BLaER1 treated with 17β-estradiol and CSF1 and Interleukin-3, amounts not matched to agents 10 nM and 100 nM (cell line): ENCODE measurements around the gene GAP43.

Source experiments
- H3K27ac ChIP-seq, 11 experiments: shearing (Covaris generic); formaldehyde crosslinking; 2 replicates each; pipeline ENCODE4 v1.8.1; 2022
- H3K27me3 ChIP-seq, 11 experiments: shearing (Covaris generic); formaldehyde crosslinking; 2 replicates each; pipeline ENCODE4 v1.8.1; 2022
- H3K36me3 ChIP-seq, 11 experiments: shearing (Covaris generic); formaldehyde crosslinking; 2 replicates each; pipeline ENCODE4 v1.8.1; 2022
- H3K4me1 ChIP-seq, 10 experiments: shearing (Covaris generic); formaldehyde crosslinking; 2 replicates each; pipeline ENCODE4 v1.8.1; 2022
- H3K4me2 ChIP-seq, 11 experiments: shearing (Covaris generic); formaldehyde crosslinking; 2 replicates each; pipeline ENCODE4 v1.8.1; 2022
- H3K4me3 ChIP-seq, 10 experiments: shearing (Covaris generic); formaldehyde crosslinking; 2 replicates each; pipeline ENCODE4 v1.8.1; 2022
- H3K9ac ChIP-seq, 11 experiments: shearing (Covaris generic); formaldehyde crosslinking; 2 replicates each; pipeline ENCODE4 v1.8.1; 2022
- H3K9me3 ChIP-seq, 11 experiments: shearing (Covaris generic); formaldehyde crosslinking; replicated peaks in 1 of 11; 2 replicates each; pipeline ENCODE4 v1.8.1; 2022
- H4K20me1 ChIP-seq, 11 experiments: shearing (Covaris generic); formaldehyde crosslinking; 2 replicates each; pipeline ENCODE4 v1.8.1; 2022
- Cebpa-rat ChIP-seq, 11 experiments: shearing (Covaris generic); IDR thresholded peaks; 2 replicates each; pipeline ENCODE4 v1.8.1; 2022

Gene GAP43

DNA sequence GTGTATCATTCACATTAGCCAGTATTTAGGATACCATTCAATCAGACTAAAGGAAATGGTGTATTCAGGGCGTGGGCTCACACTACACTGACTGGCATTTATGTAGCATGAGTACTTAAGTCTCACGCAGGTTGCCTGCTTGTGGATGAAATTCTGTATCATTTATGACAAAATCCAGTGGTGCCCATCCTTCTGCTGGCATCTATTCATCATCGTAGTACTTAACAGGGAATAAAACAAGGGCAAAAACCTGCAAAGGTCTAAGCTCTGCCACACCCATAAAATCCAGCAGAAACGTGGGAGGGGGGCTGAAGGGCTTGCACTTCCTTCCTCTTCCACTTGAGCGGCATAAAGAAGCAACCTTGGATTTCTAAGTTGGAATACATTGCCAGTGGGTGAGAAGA is 2.7 kb downstream of the GAP43 start:
- Histone ChIP-seq H3K4me3 (no peak overlapping the region), H3K9me3 (no peaks in the 10 kb centered on the region), H3K36me3 (no peaks in the 10 kb centered on the region), H3K27ac (no peak overlapping the region), H3K27me3 (no peaks in the 10 kb centered on the region), H3K4me2 (peak overlapping the region in 1 of 11 experiments; percentile 1; a peak in 1 of 22 replicates), H3K9ac (no peak overlapping the region), H3K4me1 (peaks cover 0 to 5% (median 0%) of the 10 kb centered on the region in 10 experiments; a peak in 2 of 20 replicates), H4K20me1 (no peaks in the 10 kb centered on the region)
- TF ChIP-seq Cebpa-rat (IDR thresholded peaks at IDR 0.05), result no peak

DNA sequence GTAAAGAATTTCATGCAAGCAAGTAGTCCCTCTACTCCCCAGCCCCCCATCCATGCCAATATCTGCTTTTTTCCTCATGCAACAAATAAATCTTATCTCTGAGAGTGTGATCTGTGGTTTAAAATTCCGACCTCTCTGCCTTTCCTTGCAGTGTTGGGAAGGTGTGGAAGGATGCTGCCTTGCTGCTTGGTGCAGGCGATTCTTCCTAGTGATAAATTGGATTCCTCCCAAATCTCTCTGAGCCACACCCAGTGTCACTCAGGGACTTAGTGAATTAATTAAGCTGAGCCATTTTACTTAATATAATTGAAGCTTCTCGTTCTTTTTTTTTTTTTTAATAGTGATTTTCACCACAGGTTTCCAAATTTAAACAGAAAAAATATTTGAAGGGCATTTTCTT is 3.4 kb downstream of the GAP43 start:
- no peak for TF ChIP-seq Cebpa-rat (IDR thresholded peaks at IDR 0.05)
- no peak overlapping the region for H3K4me3 ChIP-seq
- H3K36me3 ChIP-seq, result no peaks in the 10 kb centered on the region
- no peaks in the 10 kb centered on the region for H4K20me1 ChIP-seq
- peaks cover 0 to 5% (median 0%) of the 10 kb centered on the region in 10 experiments; a peak in 2 of 20 replicates for H3K4me1 ChIP-seq
- no peaks in the 10 kb centered on the region for H3K9me3 ChIP-seq
- H3K27me3 ChIP-seq, result no peaks in the 10 kb centered on the region
- no peak overlapping the region for H3K4me2 ChIP-seq
- H3K27ac ChIP-seq, result no peak overlapping the region
- H3K9ac ChIP-seq, result no peak overlapping the region

DNA sequence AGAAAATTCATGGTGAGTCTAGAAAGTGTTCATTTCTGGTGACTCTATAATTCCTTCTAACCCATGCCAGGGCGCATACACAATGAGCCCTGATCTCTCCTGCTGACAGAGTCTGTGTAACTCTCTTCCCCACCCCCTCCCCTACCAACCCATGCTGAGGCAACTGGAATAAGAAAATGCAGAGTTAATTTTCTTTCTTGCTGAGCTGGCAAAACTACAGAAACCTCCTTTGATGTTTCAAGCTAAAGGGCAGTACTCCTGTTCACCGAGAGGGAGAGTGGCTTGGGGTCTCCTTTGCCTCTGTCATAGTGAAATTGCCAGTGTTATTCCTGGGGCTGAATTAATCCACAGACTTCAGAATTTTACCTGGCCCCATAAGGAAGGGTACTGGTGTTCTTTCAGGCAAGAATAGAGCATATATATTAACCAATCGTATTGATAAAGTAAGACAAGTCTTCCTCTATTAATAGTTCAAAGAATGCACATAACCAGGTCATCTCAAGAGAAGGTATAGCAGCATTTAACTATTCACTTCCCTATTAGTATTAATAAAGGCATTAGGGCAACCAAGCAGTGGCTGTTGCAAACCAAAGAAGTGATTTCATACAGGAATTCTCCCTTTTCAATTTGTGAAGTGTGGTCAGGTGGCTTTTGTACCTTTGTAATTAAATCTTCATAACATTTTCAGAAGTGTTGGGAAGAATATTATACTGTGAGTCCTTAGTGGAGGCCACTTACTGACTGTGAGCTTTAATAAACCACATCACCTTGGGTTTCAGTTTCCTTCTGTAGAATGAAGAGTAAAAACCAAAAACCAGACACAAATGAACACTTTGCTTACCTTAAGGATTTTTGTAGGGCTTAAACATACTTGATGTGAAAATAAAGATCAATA is 4.1 kb downstream of the GAP43 start:
- Histone ChIP-seq H3K4me3 (no peak overlapping the region), H3K9me3 (no peaks in the 10 kb centered on the region), H3K9ac (no peak overlapping the region), H3K36me3 (no peaks in the 10 kb centered on the region), H3K4me1 (peaks cover 0 to 5% (median 0%) of the 10 kb centered on the region in 10 experiments; a peak in 2 of 20 replicates), H3K27me3 (no peaks in the 10 kb centered on the region), H3K4me2 (no peak overlapping the region), H4K20me1 (no peaks in the 10 kb centered on the region), H3K27ac (no peak overlapping the region)
- TF ChIP-seq Cebpa-rat (IDR thresholded peaks at IDR 0.05), result no peak

DNA sequence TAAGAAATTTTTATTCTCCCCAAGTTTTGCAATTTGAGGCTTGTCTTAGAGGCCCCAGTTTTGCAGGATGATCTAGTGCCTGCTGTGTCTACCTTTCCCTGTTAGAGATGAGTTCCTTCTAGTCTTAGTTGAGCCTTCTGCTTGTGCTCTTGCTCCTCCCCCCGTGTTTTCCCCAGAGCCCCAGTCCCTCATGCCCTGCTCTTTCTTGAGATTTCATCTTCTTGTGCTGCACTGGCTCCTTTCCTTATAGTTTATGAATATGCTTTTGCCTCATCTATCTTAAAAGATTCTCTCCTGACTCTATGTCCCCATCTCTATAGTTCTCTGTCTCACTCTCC is 4.7 kb downstream of the GAP43 start:
- Histone ChIP-seq H3K4me1 (peaks cover 0 to 5% (median 0%) of the 10 kb centered on the region in 10 experiments; a peak in 2 of 20 replicates), H3K36me3 (no peaks in the 10 kb centered on the region), H3K9me3 (no peaks in the 10 kb centered on the region), H3K27ac (no peak overlapping the region), H3K9ac (no peak overlapping the region), H3K4me2 (no peak overlapping the region), H3K27me3 (no peaks in the 10 kb centered on the region), H4K20me1 (no peaks in the 10 kb centered on the region), H3K4me3 (no peak overlapping the region)
- no peak for TF ChIP-seq Cebpa-rat (IDR thresholded peaks at IDR 0.05)

DNA sequence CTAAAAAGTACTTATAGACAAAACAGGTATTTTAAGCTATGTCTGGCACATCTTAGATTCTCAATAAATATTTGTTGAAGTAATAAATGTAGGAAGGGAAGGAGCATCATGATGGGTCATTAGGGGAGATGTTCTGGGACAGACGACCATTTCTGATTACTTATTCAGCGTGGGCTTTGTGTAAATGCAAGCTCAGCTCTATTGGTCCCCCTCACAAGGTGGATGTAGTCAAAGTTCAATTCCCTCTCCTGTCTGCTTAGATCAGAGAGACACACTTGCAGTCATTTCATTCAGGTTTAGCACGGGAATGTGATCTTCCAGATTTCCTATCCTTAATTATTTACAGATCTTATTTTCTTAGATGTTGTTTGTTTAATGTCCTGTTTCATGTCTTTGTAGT is 7.5 kb downstream of the GAP43 start:
- H3K36me3 ChIP-seq, result no peaks in the 10 kb centered on the region
- TF ChIP-seq Cebpa-rat (IDR thresholded peaks at IDR 0.05), result no peak

GRCh38 chr3:115632026-115632425 is 8.7 kb downstream of the GAP43 start:
- H3K9me3 ChIP-seq, result no peaks in the 10 kb centered on the region
- no peaks in the 10 kb centered on the region for H3K36me3 ChIP-seq
- no peak for TF ChIP-seq Cebpa-rat (IDR thresholded peaks at IDR 0.05)
- H3K4me3 ChIP-seq, result no peak overlapping the region
- H3K4me1 ChIP-seq, result no peaks in the 10 kb centered on the region
- no peak overlapping the region for H3K27ac ChIP-seq
- H3K9ac ChIP-seq, result no peak overlapping the region
- H3K27me3 ChIP-seq, result no peaks in the 10 kb centered on the region
- H3K4me2 ChIP-seq, result no peak overlapping the region
- no peaks in the 10 kb centered on the region for H4K20me1 ChIP-seq

More for the DNA sequence above, 7.5 kb downstream of the GAP43 start:
- Histone ChIP-seq H3K27ac (no peak overlapping the region), H3K4me1 (peaks cover 0 to 5% (median 0%) of the 10 kb centered on the region in 10 experiments; a peak in 2 of 20 replicates), H3K4me2 (no peak overlapping the region), H3K4me3 (no peak overlapping the region), H3K9me3 (no peaks in the 10 kb centered on the region), H4K20me1 (no peaks in the 10 kb centered on the region), H3K9ac (no peak overlapping the region), H3K27me3 (no peaks in the 10 kb centered on the region)

GRCh38 chr3:115633467-115633866 is 10.2 kb downstream of the GAP43 start:
- TF ChIP-seq Cebpa-rat (IDR thresholded peaks at IDR 0.05), result no peak
- Histone ChIP-seq H4K20me1 (no peaks in the 10 kb centered on the region), H3K27ac (no peak overlapping the region), H3K36me3 (no peaks in the 10 kb centered on the region), H3K4me2 (no peak overlapping the region), H3K4me1 (peaks cover 0 to 6% (median 3%) of the 10 kb centered on the region in 10 experiments; a peak in 9 of 20 replicates), H3K9ac (no peak overlapping the region), H3K4me3 (no peak overlapping the region), H3K9me3 (no peaks in the 10 kb centered on the region), H3K27me3 (no peaks in the 10 kb centered on the region)

GRCh38 chr3:115634052-115634451 is 10.7 kb downstream of the GAP43 start:
- H4K20me1 ChIP-seq, result no peaks in the 10 kb centered on the region
- no peak overlapping the region for H3K4me2 ChIP-seq
- no peaks in the 10 kb centered on the region for H3K36me3 ChIP-seq
- H3K4me1 ChIP-seq, result peaks cover 0 to 12% (median 6%) of the 10 kb centered on the region in 10 experiments; a peak in 9 of 20 replicates
- H3K27ac ChIP-seq, result no peak overlapping the region
- H3K9ac ChIP-seq, result no peak overlapping the region
- H3K4me3 ChIP-seq, result no peak overlapping the region
- no peak for TF ChIP-seq Cebpa-rat (IDR thresholded peaks at IDR 0.05)
- no peaks in the 10 kb centered on the region for H3K9me3 ChIP-seq
- no peaks in the 10 kb centered on the region for H3K27me3 ChIP-seq

DNA sequence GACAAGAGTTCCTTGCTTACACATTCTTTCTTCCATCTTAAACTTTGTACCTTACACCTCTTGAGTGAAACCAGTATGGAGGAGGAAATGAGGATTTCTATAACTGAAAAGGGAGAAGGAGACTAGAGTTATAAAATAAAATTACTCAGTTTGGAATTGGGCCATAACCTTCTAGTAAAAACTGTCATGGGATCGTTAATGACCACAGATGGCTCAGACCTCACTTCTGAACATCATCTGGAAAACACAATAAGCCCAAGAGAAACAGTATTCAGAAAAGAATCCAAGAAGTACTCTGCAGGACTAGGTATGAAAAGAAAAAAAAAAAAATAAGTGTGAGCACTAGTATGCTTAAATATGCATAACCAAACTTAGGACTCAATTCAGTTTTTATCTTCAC is 12.1 kb downstream of the GAP43 start:
- H3K27ac ChIP-seq, result no peak overlapping the region
- H3K36me3 ChIP-seq, result no peaks in the 10 kb centered on the region
- H3K4me1 ChIP-seq, result peaks cover 0 to 14% (median 6%) of the 10 kb centered on the region in 10 experiments; a peak in 9 of 20 replicates
- H3K4me3 ChIP-seq, result no peak overlapping the region
- H3K9me3 ChIP-seq, result no peaks in the 10 kb centered on the region
- no peak overlapping the region for H3K4me2 ChIP-seq
- H3K27me3 ChIP-seq, result no peaks in the 10 kb centered on the region
- H3K9ac ChIP-seq, result no peak overlapping the region
- H4K20me1 ChIP-seq, result no peaks in the 10 kb centered on the region
- no peak for TF ChIP-seq Cebpa-rat (IDR thresholded peaks at IDR 0.05)

- Histone ChIP-seq H3K4me1 (peaks cover 0 to 14% (median 6%) of the 10 kb centered on the region in 10 experiments; a peak in 9 of 20 replicates), H4K20me1 (no peaks in the 10 kb centered on the region), H3K4me3 (no peak overlapping the region), H3K9ac (no peak overlapping the region), H3K27ac (no peak overlapping the region), H3K27me3 (no peaks in the 10 kb centered on the region), H3K4me2 (peak overlapping the region in 8 of 11 experiments; percentile 9 to 50 (median 28); a peak in 12 of 22 replicates), H3K9me3 (no peaks in the 10 kb centered on the region), H3K36me3 (no peaks in the 10 kb centered on the region)
- TF ChIP-seq Cebpa-rat (IDR thresholded peaks at IDR 0.05), result no peak
Observed at GRCh38 chr3:115638241-115638640, 14.9 kb downstream of the GAP43 start.
